Measurements from ENCODE around the gene DMTF1. TPM values are rescaled to one million over a fixed set of nuclear protein-coding genes. Genes with fewer than 3 reads are reported as not detected.

DMTF1 gene
- total RNA-seq, 1 donor from 2014 or later: 72.0 TPM

DNA sequence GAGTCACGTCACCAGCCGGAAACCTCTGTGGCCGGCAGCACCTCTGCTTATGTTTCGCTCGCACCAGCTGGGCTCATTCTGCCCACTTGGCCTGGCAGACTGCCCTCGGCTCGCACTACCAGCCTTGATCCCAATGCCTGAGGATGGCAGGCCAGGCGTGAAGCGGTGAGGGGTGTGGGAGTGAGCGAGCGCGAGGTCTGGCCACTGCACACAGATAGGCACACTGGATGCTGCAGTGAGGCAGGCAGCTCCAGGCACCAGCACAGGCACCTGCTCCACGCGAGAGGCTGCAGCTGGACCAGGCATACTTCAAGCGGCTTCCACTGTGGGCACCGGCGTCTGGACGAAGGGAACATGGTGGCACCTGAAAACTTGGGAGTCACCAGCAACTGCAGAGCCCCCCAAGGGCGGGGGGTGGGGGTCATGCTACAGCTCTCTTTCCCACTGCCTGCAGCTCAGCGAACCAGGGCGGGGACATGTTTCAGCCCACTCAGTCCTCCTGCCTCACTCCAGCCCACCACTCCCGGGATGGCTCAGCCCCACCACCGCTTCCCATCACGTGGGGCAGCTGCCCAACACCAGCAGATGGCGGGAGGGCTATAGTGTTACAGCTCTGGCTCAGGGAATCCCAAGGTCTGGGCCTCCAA is 5.4 kb upstream of the DMTF1 start:
- no peak for DNase-seq

GRCh38 chr7:87147500-87147899 is 4.8 kb upstream of the DMTF1 start:
- no peak for DNase-seq

DNA sequence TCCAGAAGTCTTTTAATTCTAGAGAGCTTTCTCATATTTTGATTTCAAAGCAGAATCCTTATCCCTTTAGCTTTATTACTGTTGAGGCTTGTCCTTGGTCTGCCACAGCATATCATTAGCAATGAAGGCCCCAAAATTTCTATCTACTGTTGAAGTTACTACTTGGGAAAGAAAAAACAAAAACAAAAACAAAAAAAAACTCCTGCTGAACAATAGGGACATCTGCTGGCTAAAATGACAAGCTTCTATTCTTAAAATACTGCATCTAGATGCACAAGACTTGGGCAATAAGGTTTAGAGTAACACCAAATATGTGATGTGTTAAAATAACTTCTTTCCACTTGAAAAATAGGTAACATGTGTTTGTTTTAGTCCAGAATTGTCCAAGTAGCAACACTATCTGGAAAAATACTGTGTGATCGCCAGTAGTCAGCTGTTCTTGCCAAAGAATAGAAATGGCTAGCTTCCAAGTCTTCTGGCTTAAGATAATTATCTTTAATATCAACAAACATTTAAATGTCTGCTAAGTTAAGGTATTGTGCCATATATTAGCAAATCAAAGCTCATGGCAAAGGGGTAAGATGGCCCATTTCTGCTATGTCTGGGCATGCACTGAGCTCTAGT is 3.8 kb upstream of the DMTF1 start:
- peak; percentile 62 for DNase-seq

DNA sequence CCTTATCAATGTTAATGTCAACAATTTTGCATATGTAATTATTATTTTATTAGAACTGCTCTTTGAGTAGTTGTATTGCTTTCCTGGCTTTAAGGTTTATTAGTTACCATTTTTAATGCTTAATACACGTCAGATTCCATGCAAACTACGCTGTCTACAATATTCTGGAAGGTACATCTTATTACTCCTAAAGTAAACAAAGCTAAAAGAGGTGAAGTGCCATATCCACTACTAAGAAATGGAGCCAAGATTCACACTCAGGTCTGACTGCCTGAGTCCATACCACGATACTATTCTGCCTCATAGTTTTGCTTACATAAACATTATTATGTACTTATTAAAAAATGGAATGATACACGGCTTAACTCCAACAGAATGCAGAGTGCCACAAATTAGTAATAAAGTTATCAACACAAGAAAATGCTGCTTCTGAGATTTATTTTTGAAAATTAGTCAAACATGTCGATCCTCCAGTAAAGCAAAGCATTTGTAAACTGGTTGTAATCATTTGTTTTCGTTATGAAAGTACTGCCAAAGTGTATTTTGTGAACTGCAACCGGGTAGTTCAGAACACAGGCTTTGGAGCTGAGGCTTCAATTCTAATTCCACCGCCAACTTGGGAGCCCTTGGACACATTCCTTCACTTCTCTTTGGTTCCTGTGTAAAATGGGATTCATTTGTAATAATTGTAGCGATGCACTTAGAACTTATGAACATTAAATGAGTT is 1.1 kb upstream of the DMTF1 start:
- no peak for DNase-seq

- DNase-seq: no peak
These were observed 533 bp upstream of the DMTF1 start for GRCh38 chr7:87151729-87152111.

DNA sequence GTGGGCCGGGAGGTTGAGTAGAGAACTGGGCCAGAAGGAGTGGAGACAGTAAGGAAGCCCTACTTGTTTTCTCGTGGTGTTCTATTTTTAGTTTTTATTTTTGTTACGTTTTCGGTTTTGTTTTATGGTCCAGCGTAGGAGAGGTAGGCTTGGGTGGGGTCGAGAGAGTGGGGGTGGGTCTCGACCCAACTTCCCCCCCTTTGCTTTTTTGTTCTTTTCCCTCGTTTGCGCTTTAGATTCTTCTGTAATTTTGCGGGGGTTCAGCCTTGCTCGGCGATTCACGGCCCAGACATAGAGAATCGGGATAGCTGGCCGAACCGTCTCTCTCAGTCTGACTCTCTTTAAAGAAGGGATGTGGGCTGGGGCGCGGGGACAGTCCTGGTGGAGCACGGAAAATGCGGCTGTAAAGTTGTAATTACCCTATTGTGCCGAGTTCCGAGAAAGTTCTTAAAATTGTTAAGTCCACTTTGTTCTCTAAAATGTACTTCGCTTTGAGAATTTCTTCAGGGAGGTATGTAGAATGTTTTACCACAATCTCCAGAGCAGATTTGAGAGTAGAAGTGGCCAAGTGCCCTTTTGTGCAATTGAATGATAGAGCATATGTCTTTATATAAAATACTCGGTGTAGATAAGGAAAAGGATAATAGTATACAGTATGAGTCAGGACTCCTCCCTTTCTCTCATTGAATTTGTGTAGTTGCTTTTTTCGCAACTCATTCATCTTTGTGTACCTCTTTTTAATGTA is 816 bp downstream of the DMTF1 start:
- peak; percentile 48 for DNase-seq

DNA sequence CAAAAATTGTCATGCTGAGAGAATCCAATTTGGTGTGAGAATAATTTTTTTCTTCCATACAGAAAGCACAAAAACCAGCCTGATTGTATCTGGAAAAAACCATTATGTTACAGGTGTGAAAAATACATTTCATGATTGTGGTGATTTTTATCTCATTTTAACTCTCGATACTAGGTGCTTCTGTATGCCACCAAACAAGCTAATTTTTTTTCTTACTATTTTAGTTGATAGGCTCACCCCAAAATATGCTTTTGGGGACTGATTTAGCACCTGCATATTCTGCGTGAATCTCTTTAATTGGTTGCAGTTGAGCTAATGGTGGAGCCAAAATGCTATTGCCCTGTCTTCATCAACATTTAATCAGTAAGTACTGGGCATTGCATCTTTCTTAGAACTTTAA is 1.9 kb downstream of the DMTF1 start:
- no peak for DNase-seq

DNA sequence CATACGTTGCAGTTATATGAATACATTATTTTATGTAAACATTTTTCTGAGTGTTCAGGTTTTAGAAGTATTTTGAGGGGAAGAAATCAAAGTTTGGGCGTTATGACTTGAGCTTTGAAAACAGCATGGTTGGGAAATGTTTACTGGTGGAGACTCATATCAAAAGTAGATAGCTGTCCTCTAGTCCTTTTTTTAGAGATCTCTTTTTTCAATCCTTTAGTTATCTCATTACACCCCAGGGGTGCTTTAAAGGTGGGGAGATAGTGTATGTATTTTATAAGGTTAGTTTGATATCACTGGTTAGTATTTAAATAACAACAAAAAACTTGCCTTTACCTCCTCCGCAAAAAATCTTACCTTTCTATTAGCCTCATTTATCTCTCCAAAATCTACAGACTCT is 2.3 kb downstream of the DMTF1 start:
- DNase-seq: no peak

GRCh38 chr7:87155788-87156187 is 3.5 kb downstream of the DMTF1 start:
- DNase-seq: peak; percentile 46

- no peak for DNase-seq
These were observed 4.5 kb downstream of the DMTF1 start for GRCh38 chr7:87156709-87157108.

DNA sequence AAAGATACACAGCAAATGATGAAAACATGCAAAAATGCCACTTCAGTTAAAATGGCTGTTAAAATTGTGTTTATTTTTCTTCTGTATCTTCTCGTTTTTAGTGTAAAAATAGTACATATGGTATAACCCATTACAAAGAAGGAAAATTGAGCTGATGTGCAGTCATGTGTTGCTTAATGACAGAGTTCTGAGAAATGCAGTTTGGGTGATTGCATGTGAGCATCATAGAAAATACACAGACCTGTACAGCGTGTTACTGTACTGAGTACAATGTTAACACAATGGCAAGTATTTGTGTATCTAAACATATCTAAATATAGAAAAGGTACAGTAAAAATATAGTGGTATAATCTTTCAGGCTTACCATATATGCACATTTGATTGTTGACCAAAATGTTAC is 7.3 kb downstream of the DMTF1 start:
- no peak for DNase-seq

- no peak for DNase-seq
These were observed 12.2 kb downstream of the DMTF1 start for GRCh38 chr7:87164433-87164832.

- DNase-seq: no peak
These were observed 18.6 kb downstream of the DMTF1 start for GRCh38 chr7:87170828-87171227.

DNA sequence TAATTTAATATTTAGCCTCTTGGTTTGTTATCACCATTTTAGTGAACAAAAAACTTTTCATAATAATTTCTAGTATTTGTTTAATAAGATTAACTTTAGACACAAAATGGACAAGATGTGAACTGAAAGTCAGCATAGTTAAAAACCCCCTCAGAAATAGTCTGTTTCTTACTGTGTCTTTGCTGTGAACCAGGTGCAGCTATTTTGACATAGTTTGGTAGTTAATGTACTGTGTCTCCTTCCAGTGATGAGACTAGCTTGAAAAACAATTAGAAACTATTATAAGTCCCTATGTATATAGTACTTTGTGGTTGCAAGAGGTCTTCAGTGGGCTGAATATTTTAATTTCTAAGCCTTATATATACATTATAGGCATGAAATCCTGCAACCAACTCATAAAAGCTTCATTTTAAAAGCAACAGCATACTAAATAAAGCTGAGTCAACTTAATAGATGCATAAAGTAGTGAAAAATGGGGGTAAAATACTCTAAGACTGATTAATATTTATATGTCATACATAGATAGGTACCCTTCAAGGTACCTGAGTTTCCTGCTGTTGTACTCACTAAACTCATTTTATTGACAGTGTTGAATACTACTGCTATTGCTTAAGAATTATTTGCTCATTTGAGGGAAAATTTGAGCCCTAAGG is 19.2 kb downstream of the DMTF1 start:
- DNase-seq: no peak

- DNase-seq: no peak
These were observed 21.2 kb downstream of the DMTF1 start for GRCh38 chr7:87173471-87173870.

GRCh38 chr7:87178320-87178719 is 26.1 kb downstream of the DMTF1 start:
- no peak for DNase-seq

DNA sequence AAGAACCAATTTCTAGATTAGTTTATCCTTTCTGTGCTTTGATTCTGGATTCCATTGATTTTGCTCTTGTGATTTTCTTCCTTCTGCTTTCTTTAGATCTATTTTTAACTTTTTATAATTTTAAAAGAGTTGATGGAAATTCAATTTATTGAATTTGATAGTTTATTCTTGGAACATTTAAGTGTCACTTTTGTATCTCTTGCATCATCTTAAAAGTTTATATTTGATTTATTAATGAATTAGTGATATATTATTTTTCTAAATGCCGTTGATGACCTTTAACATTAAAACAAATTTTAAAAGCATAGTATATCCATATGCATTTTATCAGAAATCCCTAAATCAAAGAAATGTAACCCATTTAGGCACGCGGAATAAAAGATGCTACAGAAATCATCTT is 26.9 kb downstream of the DMTF1 start:
- DNase-seq: no peak

DNA sequence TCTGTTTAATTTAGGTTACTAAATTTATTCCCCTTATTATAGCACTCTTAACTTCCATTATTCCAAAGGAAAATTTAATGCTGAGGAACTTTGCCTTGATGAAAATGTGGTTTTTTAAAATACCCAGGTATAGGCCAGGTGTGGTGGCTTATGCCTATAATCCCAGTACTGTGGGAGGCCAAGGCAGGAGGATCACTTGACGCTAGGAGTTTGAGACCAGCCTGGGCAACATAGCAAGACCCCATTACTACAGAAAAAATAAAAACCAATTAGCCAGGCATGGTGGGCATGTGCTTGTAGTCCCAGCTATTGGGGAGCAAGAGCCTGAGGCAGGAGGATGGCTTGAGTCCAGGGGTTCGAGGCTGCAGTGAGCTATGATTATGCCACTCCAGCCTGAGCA is 34.9 kb downstream of the DMTF1 start:
- no peak for DNase-seq

- no peak for DNase-seq
These were observed 36.7 kb downstream of the DMTF1 start for GRCh38 chr7:87188930-87189329.

- DNase-seq: no peak
These were observed 38.5 kb downstream of the DMTF1 start for GRCh38 chr7:87190783-87191182.

GRCh38 chr7:87192784-87193487 is 40.7 kb downstream of the DMTF1 start:
- DNase-seq: no peak

- DNase-seq: no peak
These were observed 41.7 kb downstream of the DMTF1 start for GRCh38 chr7:87193912-87194311.

All from dermis blood vessel endothelial cell (primary cell).